ENCODE results near the gene LRWD1. TPM values are rescaled to one million over a fixed set of nuclear protein-coding genes. Genes with fewer than 3 reads are reported as not detected.
A peak's percentile ranks its signal among the peaks of the same experiment; 100 is the strongest.

Gene LRWD1
- total and polyA plus RNA-seq, 2 of the 13 experiments (the other 11 are each of a cell fraction or from before 2014, with no cell fraction given) = 8.5 to 16.3 TPM

- TF ChIP-seq ZNF777 (CRISPR knock-in tag; IDR thresholded peaks at IDR 0.05) = peak; percentile 95
- TF ChIP-seq ZNF10 (CRISPR knock-in tag; IDR thresholded peaks at IDR 0.05; ENCODE audit: borderline replicate concordance, low read depth) = 0 out of 2 replicates have a peak, but pooled peaks have one; percentile 53
- TF ChIP-seq, protein P1, sequence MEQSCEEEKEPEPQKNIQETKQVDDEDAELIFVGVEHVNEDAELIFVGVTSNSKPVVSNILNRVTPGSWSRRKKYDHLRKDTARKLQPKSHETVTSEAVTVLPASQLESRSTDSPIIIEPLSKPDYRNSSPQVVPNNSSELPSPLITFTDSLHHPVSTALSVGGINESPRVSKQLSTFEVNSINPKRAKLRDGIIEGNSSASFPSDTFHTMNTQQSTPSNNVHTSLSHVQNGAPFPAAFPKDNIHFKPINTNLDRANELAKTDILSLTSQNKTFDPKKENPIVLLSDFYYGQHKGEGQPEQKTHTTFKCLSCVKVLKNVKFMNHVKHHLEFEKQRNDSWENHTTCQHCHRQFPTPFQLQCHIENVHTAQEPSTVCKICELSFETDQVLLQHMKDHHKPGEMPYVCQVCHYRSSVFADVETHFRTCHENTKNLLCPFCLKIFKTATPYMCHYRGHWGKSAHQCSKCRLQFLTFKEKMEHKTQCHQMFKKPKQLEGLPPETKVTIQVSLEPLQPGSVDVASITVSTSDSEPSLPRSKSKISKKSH (CRISPR knock-in tag; IDR thresholded peaks at IDR 0.05; ENCODE audit: borderline replicate concordance) = peak; percentile 81; the same call in 1 of the 2 replicates
- TF ChIP-seq, protein P2, sequence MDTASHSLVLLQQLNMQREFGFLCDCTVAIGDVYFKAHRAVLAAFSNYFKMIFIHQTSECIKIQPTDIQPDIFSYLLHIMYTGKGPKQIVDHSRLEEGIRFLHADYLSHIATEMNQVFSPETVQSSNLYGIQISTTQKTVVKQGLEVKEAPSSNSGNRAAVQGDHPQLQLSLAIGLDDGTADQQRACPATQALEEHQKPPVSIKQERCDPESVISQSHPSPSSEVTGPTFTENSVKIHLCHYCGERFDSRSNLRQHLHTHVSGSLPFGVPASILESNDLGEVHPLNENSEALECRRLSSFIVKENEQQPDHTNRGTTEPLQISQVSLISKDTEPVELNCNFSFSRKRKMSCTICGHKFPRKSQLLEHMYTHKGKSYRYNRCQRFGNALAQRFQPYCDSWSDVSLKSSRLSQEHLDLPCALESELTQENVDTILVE (CRISPR knock-in tag; IDR thresholded peaks at IDR 0.05) = peak; percentile 52; the same call in 1 of the 2 replicates
- 0 out of 2 replicates have a peak, but pooled peaks have one; percentile 21 for TF ChIP-seq LBX2 (CRISPR knock-in tag; IDR thresholded peaks at IDR 0.05; ENCODE audit: borderline replicate concordance)
- TF ChIP-seq ZNF333 (CRISPR knock-in tag; IDR thresholded peaks at IDR 0.05; ENCODE audit: borderline replicate concordance) = no peak
- TF ChIP-seq MXD3 (CRISPR knock-in tag; IDR thresholded peaks at IDR 0.05) = peak; percentile 81; the same call in 1 of the 2 replicates
- TF ChIP-seq, protein P3, sequence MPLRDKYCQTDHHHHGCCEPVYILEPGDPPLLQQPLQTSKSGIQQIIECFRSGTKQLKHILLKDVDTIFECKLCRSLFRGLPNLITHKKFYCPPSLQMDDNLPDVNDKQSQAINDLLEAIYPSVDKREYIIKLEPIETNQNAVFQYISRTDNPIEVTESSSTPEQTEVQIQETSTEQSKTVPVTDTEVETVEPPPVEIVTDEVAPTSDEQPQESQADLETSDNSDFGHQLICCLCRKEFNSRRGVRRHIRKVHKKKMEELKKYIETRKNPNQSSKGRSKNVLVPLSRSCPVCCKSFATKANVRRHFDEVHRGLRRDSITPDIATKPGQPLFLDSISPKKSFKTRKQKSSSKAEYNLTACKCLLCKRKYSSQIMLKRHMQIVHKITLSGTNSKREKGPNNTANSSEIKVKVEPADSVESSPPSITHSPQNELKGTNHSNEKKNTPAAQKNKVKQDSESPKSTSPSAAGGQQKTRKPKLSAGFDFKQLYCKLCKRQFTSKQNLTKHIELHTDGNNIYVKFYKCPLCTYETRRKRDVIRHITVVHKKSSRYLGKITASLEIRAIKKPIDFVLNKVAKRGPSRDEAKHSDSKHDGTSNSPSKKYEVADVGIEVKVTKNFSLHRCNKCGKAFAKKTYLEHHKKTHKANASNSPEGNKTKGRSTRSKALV (CRISPR knock-in tag; IDR thresholded peaks at IDR 0.05) = 0 out of 2 replicates have a peak, but pooled peaks have one; percentile 43
- peak; percentile 41; the same call in 1 of the 2 replicates for TF ChIP-seq ZMAT3 (CRISPR knock-in tag; conservative IDR thresholded peaks at IDR 0.05)
- TF ChIP-seq YEATS4 (CRISPR knock-in tag; IDR thresholded peaks at IDR 0.05; ENCODE audit: borderline replicate concordance) = peak; percentile 84; the same call in 1 of the 2 replicates
- no peak for TF ChIP-seq ZNF33A (CRISPR knock-in tag; IDR thresholded peaks at IDR 0.05; ENCODE audit: borderline replicate concordance)
- peak; percentile 67 for TF ChIP-seq ZNF501 (CRISPR knock-in tag; IDR thresholded peaks at IDR 0.05)
- no peak for TF ChIP-seq ZNF7 (CRISPR knock-in tag; IDR thresholded peaks at IDR 0.05)
- peak; percentile 31; the same call in 1 of the 2 replicates for TF ChIP-seq SRY (CRISPR knock-in tag; IDR thresholded peaks at IDR 0.05)
- TF ChIP-seq, protein P4, sequence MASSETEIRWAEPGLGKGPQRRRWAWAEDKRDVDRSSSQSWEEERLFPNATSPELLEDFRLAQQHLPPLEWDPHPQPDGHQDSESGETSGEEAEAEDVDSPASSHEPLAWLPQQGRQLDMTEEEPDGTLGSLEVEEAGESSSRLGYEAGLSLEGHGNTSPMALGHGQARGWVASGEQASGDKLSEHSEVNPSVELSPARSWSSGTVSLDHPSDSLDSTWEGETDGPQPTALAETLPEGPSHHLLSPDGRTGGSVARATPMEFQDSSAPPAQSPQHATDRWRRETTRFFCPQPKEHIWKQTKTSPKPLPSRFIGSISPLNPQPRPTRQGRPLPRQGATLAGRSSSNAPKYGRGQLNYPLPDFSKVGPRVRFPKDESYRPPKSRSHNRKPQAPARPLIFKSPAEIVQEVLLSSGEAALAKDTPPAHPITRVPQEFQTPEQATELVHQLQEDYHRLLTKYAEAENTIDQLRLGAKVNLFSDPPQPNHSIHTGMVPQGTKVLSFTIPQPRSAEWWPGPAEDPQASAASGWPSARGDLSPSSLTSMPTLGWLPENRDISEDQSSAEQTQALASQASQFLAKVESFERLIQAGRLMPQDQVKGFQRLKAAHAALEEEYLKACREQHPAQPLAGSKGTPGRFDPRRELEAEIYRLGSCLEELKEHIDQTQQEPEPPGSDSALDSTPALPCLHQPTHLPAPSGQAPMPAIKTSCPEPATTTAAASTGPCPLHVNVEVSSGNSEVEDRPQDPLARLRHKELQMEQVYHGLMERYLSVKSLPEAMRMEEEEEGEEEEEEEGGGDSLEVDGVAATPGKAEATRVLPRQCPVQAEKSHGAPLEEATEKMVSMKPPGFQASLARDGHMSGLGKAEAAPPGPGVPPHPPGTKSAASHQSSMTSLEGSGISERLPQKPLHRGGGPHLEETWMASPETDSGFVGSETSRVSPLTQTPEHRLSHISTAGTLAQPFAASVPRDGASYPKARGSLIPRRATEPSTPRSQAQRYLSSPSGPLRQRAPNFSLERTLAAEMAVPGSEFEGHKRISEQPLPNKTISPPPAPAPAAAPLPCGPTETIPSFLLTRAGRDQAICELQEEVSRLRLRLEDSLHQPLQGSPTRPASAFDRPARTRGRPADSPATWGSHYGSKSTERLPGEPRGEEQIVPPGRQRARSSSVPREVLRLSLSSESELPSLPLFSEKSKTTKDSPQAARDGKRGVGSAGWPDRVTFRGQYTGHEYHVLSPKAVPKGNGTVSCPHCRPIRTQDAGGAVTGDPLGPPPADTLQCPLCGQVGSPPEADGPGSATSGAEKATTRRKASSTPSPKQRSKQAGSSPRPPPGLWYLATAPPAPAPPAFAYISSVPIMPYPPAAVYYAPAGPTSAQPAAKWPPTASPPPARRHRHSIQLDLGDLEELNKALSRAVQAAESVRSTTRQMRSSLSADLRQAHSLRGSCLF (CRISPR knock-in tag; IDR thresholded peaks at IDR 0.05; ENCODE audit: borderline replicate concordance) = no peak
- peak; percentile 57; the same call in 1 of the 2 replicates for TF ChIP-seq SIX1 (CRISPR knock-in tag; IDR thresholded peaks at IDR 0.05; ENCODE audit: borderline replicate concordance)
- TF ChIP-seq CHCHD3 (CRISPR knock-in tag; IDR thresholded peaks at IDR 0.05) = peak; percentile 35; the same call in 1 of the 2 replicates
- peak; percentile 96 for TF ChIP-seq SAP130 (CRISPR knock-in tag; IDR thresholded peaks at IDR 0.05; ENCODE audit: low read depth)
These were observed at the start of gene LRWD1, which contains the start of gene ALKBH4 (continued) for GRCh38 chr7:102464577-102465280.
